ENCODE results near the gene PALD1. TPM values are rescaled to one million over a fixed set of nuclear protein-coding genes. Genes with fewer than 3 reads are reported as not detected.
A peak's percentile ranks its signal among the peaks of the same experiment; 100 is the strongest.

The PALD1 gene
- total and polyA plus RNA-seq, 9 of the 15 experiments (the other 6 are each of a cell fraction or from before 2014, with no cell fraction given) = 0.03 to 0.29 (median 0.09) TPM; not detected in 2

DNA sequence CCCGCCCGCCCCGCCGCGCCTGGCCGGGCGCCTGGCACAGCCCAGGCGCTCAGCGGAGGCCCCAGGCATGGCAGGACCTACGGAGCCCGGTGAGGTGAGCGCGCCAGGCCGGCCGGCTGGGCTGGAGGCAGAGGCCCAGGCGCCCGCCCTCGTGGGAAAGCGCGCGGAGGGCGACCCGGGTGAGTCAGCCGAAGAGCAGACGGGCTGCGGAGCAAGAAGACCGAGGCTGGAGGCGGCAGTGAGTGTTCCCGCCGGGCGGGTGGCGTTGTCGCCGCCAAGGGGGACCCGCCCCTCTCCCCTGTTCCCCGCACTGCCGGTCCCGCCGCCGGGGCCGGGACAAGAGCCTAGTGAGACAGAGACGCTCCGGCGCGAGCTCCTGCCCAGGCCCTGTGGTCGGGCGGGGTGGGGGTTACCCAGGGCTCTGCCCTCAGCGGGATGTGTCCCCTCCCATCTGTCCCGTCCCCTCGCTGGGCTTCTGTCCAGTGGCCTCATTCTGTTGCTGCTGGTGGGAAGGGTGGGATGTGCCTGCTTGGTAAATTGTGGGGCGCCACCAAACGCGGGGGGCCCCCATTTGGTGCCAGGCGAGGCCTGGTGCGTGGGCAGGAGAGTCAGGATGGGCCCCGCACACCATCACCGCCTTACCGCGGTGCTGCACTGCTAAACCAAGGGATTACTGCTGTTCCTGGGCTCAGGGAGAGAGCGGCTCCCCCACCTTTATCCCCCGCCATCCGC is 20.1 kb upstream of the PALD1 start (continued):
- no peak for TF ChIP-seq ZNF407 (IDR thresholded peaks at IDR 0.05; ENCODE audit: low read depth)
- TF ChIP-seq ZNF511 (CRISPR knock-in tag; IDR thresholded peaks at IDR 0.05) = 0 out of 2 replicates have a peak, but pooled peaks have one; percentile 32
- no peak for TF ChIP-seq CBX3 (IDR thresholded peaks at IDR 0.05; ENCODE audit: borderline replicate concordance in 1 of 2, low read length in 2 of 2)
- no peak for TF ChIP-seq ZNF282 (CRISPR knock-in tag; IDR thresholded peaks at IDR 0.05)
- TF ChIP-seq RBM14 (IDR thresholded peaks at IDR 0.05; ENCODE audit: borderline replicate concordance, insufficient read depth, low read depth, low read length) = 0 out of 2 replicates have a peak, but pooled peaks have one; percentile 54
- no peak for TF ChIP-seq SREBF1 (IDR thresholded peaks at IDR 0.05; ENCODE audit: borderline replicate concordance, low read depth, low read length)
- no peak for TF ChIP-seq STAT5B (CRISPR knock-in tag; IDR thresholded peaks at IDR 0.05)
- no peak for TF ChIP-seq ZFP30 (CRISPR knock-in tag; IDR thresholded peaks at IDR 0.05; ENCODE audit: borderline replicate concordance)
- no peak for TF ChIP-seq ZZZ3 (IDR thresholded peaks at IDR 0.05)
- TF ChIP-seq PTRF (tag; IDR thresholded peaks at IDR 0.05) = no peak
- TF ChIP-seq NFATC3 (IDR thresholded peaks at IDR 0.05) = no peak
- TF ChIP-seq EP300 (IDR thresholded peaks at IDR 0.05; ENCODE audit: low read length) = no peak
- TF ChIP-seq HSF4 (CRISPR knock-in tag; IDR thresholded peaks at IDR 0.05; ENCODE audit: borderline replicate concordance) = no peak
